Measurements from ENCODE around the gene SLK.

DNA sequence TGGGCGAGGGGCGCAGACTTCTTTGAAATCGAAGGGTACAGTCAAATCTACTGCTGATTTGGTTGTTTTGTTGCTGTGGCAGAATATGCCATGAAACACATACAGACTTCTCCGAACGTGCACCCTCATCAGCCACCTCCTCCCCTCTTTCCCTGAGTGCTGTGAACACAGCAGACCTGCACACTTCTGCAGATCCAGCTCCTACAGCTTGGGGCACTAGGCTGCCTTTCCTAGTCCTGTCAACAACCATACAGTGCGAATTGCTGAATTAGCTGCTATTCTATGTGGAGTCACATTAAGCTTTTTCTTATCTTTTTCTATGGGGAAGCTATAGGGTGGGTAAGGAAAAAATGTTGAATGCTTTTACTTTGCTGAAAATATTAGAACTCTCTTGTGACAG is 61.2 kb downstream of the SLK start:
- no peak for TF ChIP-seq TCF7 (IDR thresholded peaks at IDR 0.05; ENCODE audit: low read depth)
- no peak for TF ChIP-seq ZNF44 (CRISPR knock-in tag; IDR thresholded peaks at IDR 0.05)
- TF ChIP-seq POLR2AphosphoS5 (IDR thresholded peaks at IDR 0.05; ENCODE audit: low read depth, low read length) = no peak
- TF ChIP-seq HCFC1 (IDR thresholded peaks at IDR 0.05; ENCODE audit: low read depth, low read length) = no peak
- TF ChIP-seq ADNP (CRISPR knock-in tag; IDR thresholded peaks at IDR 0.05) = no peak
- TF ChIP-seq, protein P1, sequence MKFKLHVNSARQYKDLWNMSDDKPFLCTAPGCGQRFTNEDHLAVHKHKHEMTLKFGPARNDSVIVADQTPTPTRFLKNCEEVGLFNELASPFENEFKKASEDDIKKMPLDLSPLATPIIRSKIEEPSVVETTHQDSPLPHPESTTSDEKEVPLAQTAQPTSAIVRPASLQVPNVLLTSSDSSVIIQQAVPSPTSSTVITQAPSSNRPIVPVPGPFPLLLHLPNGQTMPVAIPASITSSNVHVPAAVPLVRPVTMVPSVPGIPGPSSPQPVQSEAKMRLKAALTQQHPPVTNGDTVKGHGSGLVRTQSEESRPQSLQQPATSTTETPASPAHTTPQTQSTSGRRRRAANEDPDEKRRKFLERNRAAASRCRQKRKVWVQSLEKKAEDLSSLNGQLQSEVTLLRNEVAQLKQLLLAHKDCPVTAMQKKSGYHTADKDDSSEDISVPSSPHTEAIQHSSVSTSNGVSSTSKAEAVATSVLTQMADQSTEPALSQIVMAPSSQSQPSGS (CRISPR knock-in tag; IDR thresholded peaks at IDR 0.05) = no peak
- TF ChIP-seq, protein P2, sequence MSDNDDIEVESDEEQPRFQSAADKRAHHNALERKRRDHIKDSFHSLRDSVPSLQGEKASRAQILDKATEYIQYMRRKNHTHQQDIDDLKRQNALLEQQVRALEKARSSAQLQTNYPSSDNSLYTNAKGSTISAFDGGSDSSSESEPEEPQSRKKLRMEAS (IDR thresholded peaks at IDR 0.05) = no peak
- TF ChIP-seq SIX1 (CRISPR knock-in tag; IDR thresholded peaks at IDR 0.05; ENCODE audit: borderline replicate concordance) = no peak
- TF ChIP-seq ZFP36 (IDR thresholded peaks at IDR 0.05; ENCODE audit: borderline replicate concordance, low read depth, low read length, partially characterized antibody) = no peak
- TF ChIP-seq BHLHE40 (IDR thresholded peaks at IDR 0.05; ENCODE audit: low read length) = no peak
- no peak for TF ChIP-seq ETV6 (CRISPR knock-in tag; conservative IDR thresholded peaks at IDR 0.05)
- TF ChIP-seq, protein P3, sequence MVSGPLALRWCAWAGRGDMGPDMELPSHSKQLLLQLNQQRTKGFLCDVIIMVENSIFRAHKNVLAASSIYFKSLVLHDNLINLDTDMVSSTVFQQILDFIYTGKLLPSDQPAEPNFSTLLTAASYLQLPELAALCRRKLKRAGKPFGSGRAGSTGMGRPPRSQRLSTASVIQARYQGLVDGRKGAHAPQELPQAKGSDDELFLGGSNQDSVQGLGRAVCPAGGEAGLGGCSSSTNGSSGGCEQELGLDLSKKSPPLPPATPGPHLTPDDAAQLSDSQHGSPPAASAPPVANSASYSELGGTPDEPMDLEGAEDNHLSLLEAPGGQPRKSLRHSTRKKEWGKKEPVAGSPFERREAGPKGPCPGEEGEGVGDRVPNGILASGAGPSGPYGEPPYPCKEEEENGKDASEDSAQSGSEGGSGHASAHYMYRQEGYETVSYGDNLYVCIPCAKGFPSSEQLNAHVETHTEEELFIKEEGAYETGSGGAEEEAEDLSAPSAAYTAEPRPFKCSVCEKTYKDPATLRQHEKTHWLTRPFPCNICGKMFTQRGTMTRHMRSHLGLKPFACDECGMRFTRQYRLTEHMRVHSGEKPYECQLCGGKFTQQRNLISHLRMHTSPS (CRISPR knock-in tag; IDR thresholded peaks at IDR 0.05; ENCODE audit: low read depth) = no peak
- TF ChIP-seq REST (IDR thresholded peaks at IDR 0.05; ENCODE audit: borderline replicate concordance in 1 of 2, low read depth in 1 of 2, low read length in 2 of 2) = no peak
- no peak for TF ChIP-seq POLR2A (IDR thresholded peaks at IDR 0.05; ENCODE audit: insufficient read depth in 1 of 2, low read depth in 2 of 2, low read length in 2 of 2)

Measured in HepG2 (cell line).